ENCODE results near the gene TNXB. TPM values are rescaled to one million over a fixed set of nuclear protein-coding genes. Genes with fewer than 3 reads are reported as not detected.
"Not testable (repeated sequence)": the region's sequence is repeated elsewhere in the genome, so short reads cannot be mapped to it uniquely, and the experiment has no call there.

The TNXB gene
- total and polyA plus RNA-seq, 4 experiments from 2014 or later: 0.31 to 22.4 (median 16.5) TPM; not detected in 1

- H3K4me1 ChIP-seq (ENCODE audit: insufficient read depth, low read length); POLR2A ChIA-PET (ENCODE audit: partially characterized antibody); H3K36me3 ChIP-seq (ENCODE audit: insufficient read depth, low read length); DNase-seq; H3K4me1 Mint-ChIP-seq; H3K27ac ChIP-seq (ENCODE audit: low read depth, low read length); H3K9me3 Mint-ChIP-seq; H3K9me3 ChIP-seq (ENCODE audit: control insufficient read depth in 1 of 2, low read length in 2 of 2); H3K27me3 Mint-ChIP-seq; intact Hi-C loops (cut with micrococcal nuclease); H3K4me3 Mint-ChIP-seq; H3K36me3 Mint-ChIP-seq; H3K27ac Mint-ChIP-seq; H3K4me3 ChIP-seq (ENCODE audit: low read length in 2 of 2); H3K27me3 ChIP-seq (ENCODE audit: insufficient read depth, low read length); CTCF ChIA-PET (ENCODE audit: partially characterized antibody): not testable (repeated sequence)
Observed at GRCh38 chr6:32014547-32014946, 94.6 kb downstream of the TNXB start, which contains the start of gene C4B. Gene C4B (plus strand): TSS chr6:32014795. CDS start chr6:32014846, 51 bp downstream.

GRCh38 chr6:32013738-32014137 is 95.4 kb downstream of the TNXB start:
- H3K27ac Mint-ChIP-seq; H3K4me3 Mint-ChIP-seq; POLR2A ChIA-PET (ENCODE audit: partially characterized antibody); H3K4me1 ChIP-seq (ENCODE audit: insufficient read depth, low read length); H3K27ac ChIP-seq (ENCODE audit: low read depth, low read length); H3K36me3 ChIP-seq (ENCODE audit: insufficient read depth, low read length); intact Hi-C loops (cut with micrococcal nuclease); H3K4me3 ChIP-seq (ENCODE audit: low read length in 2 of 2); H3K9me3 Mint-ChIP-seq; DNase-seq; H3K27me3 ChIP-seq (ENCODE audit: insufficient read depth, low read length); H3K27me3 Mint-ChIP-seq; H3K36me3 Mint-ChIP-seq; H3K9me3 ChIP-seq (ENCODE audit: control insufficient read depth in 1 of 2, low read length in 2 of 2); H3K4me1 Mint-ChIP-seq; CTCF ChIA-PET (ENCODE audit: partially characterized antibody): not testable (repeated sequence)

GRCh38 chr6:32012941-32013617 is 96.1 kb downstream of the TNXB start:
- H3K4me1 ChIP-seq (ENCODE audit: insufficient read depth, low read length); H3K36me3 Mint-ChIP-seq; H3K4me3 ChIP-seq (ENCODE audit: low read length in 2 of 2); H3K27me3 Mint-ChIP-seq; H3K9me3 Mint-ChIP-seq; POLR2A ChIA-PET (ENCODE audit: partially characterized antibody); H3K27me3 ChIP-seq (ENCODE audit: insufficient read depth, low read length); H3K27ac ChIP-seq (ENCODE audit: low read depth, low read length); H3K9me3 ChIP-seq (ENCODE audit: control insufficient read depth in 1 of 2, low read length in 2 of 2); H3K4me1 Mint-ChIP-seq; H3K27ac Mint-ChIP-seq; CTCF ChIA-PET (ENCODE audit: partially characterized antibody); intact Hi-C loops (cut with micrococcal nuclease); H3K4me3 Mint-ChIP-seq; DNase-seq; H3K36me3 ChIP-seq (ENCODE audit: insufficient read depth, low read length): not testable (repeated sequence)

GRCh38 chr6:32010856-32011530 is 98.1 kb downstream of the TNXB start:
- H3K27me3 Mint-ChIP-seq; H3K4me3 Mint-ChIP-seq; POLR2A ChIA-PET (ENCODE audit: partially characterized antibody); CTCF ChIA-PET (ENCODE audit: partially characterized antibody); intact Hi-C loops (cut with micrococcal nuclease); H3K4me3 ChIP-seq (ENCODE audit: low read length in 2 of 2); H3K9me3 ChIP-seq (ENCODE audit: control insufficient read depth in 1 of 2, low read length in 2 of 2); H3K9me3 Mint-ChIP-seq; DNase-seq; H3K36me3 Mint-ChIP-seq; H3K4me1 Mint-ChIP-seq; H3K27ac ChIP-seq (ENCODE audit: low read depth, low read length); H3K27ac Mint-ChIP-seq; H3K27me3 ChIP-seq (ENCODE audit: insufficient read depth, low read length); H3K36me3 ChIP-seq (ENCODE audit: insufficient read depth, low read length); H3K4me1 ChIP-seq (ENCODE audit: insufficient read depth, low read length): not testable (repeated sequence)

- intact Hi-C loops (cut with micrococcal nuclease); H3K4me3 Mint-ChIP-seq; H3K27me3 Mint-ChIP-seq; H3K4me3 ChIP-seq (ENCODE audit: low read length in 2 of 2); CTCF ChIA-PET (ENCODE audit: partially characterized antibody); H3K27ac Mint-ChIP-seq; H3K36me3 Mint-ChIP-seq; H3K4me1 Mint-ChIP-seq; H3K9me3 Mint-ChIP-seq; POLR2A ChIA-PET (ENCODE audit: partially characterized antibody); H3K27me3 ChIP-seq (ENCODE audit: insufficient read depth, low read length); H3K27ac ChIP-seq (ENCODE audit: low read depth, low read length); DNase-seq; H3K36me3 ChIP-seq (ENCODE audit: insufficient read depth, low read length); H3K4me1 ChIP-seq (ENCODE audit: insufficient read depth, low read length); H3K9me3 ChIP-seq (ENCODE audit: control insufficient read depth in 1 of 2, low read length in 2 of 2): not testable (repeated sequence)
Observed at GRCh38 chr6:32009537-32009936, 99.6 kb downstream of the TNXB start.

GRCh38 chr6:32008616-32009015 is 100.5 kb downstream of the TNXB start:
- H3K4me1 ChIP-seq (ENCODE audit: insufficient read depth, low read length); H3K27me3 Mint-ChIP-seq; H3K4me3 ChIP-seq (ENCODE audit: low read length in 2 of 2); H3K9me3 Mint-ChIP-seq; H3K27me3 ChIP-seq (ENCODE audit: insufficient read depth, low read length); H3K27ac ChIP-seq (ENCODE audit: low read depth, low read length); H3K36me3 Mint-ChIP-seq; H3K36me3 ChIP-seq (ENCODE audit: insufficient read depth, low read length); intact Hi-C loops (cut with micrococcal nuclease); DNase-seq; H3K9me3 ChIP-seq (ENCODE audit: control insufficient read depth in 1 of 2, low read length in 2 of 2); H3K4me3 Mint-ChIP-seq; CTCF ChIA-PET (ENCODE audit: partially characterized antibody); POLR2A ChIA-PET (ENCODE audit: partially characterized antibody); H3K27ac Mint-ChIP-seq: not testable (repeated sequence)
- peaks cover 6 to 12% (median 8%) of the 10 kb centered on the region in 4 donors for H3K4me1 Mint-ChIP-seq

- intact Hi-C loops (cut with micrococcal nuclease); H3K4me3 ChIP-seq (ENCODE audit: low read length in 2 of 2); CTCF ChIA-PET (ENCODE audit: partially characterized antibody); POLR2A ChIA-PET (ENCODE audit: partially characterized antibody); H3K36me3 ChIP-seq (ENCODE audit: insufficient read depth, low read length); H3K36me3 Mint-ChIP-seq; H3K9me3 Mint-ChIP-seq; DNase-seq; H3K27ac ChIP-seq (ENCODE audit: low read depth, low read length); H3K9me3 ChIP-seq (ENCODE audit: control insufficient read depth in 1 of 2, low read length in 2 of 2); H3K27me3 Mint-ChIP-seq; H3K27ac Mint-ChIP-seq; H3K27me3 ChIP-seq (ENCODE audit: insufficient read depth, low read length); H3K4me1 ChIP-seq (ENCODE audit: insufficient read depth, low read length); H3K4me3 Mint-ChIP-seq: not testable (repeated sequence)
- H3K4me1 Mint-ChIP-seq: peaks cover 6 to 12% (median 8%) of the 10 kb centered on the region in 4 donors
Observed at GRCh38 chr6:32008037-32008436, 101.1 kb downstream of the TNXB start.
